ENCODE measurements around the gene ARFIP1.

Gene ARFIP1

DNA sequence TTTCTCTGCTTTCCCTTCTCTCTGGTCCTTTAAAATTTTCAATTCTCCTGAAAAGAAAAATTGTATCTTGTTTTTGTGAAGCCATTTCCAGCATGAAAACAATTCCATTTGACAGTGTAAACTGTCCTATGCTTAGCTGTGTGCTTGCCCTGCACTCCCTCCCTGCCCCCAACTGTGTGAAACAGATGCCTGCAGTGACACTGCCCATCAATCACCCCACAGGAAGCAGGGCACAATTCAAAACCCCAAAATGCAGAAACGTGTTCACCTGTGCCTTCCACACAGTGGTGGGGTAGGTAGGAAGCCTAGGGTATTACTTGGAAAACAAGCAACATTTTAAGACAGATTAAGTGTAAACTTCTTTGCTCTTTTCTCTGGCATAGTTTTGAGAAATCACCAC lies 150.1 kb downstream of the ARFIP1 start:
- no peaks in the 10 kb centered on the region for H3K27me3 ChIP-seq (ENCODE audit: low read depth, low read length)
- no peak overlapping the region for H3K27ac ChIP-seq (ENCODE audit: low read length)
- no peaks in the 10 kb centered on the region for H3K9me3 ChIP-seq (ENCODE audit: control insufficient read depth in 1 of 2, low read length in 2 of 2)
- H3K36me3 ChIP-seq (ENCODE audit: control insufficient read depth in 1 of 2, insufficient read depth in 2 of 2, low read length in 2 of 2) = no peaks in the 10 kb centered on the region
- no peaks in the 10 kb centered on the region for H3K4me1 ChIP-seq (ENCODE audit: control insufficient read depth in 1 of 2, insufficient read depth in 2 of 2, low read length in 2 of 2)
- H3K4me3 ChIP-seq (ENCODE audit: low read depth in 1 of 2, low read length in 2 of 2) = no peak overlapping the region

DNA sequence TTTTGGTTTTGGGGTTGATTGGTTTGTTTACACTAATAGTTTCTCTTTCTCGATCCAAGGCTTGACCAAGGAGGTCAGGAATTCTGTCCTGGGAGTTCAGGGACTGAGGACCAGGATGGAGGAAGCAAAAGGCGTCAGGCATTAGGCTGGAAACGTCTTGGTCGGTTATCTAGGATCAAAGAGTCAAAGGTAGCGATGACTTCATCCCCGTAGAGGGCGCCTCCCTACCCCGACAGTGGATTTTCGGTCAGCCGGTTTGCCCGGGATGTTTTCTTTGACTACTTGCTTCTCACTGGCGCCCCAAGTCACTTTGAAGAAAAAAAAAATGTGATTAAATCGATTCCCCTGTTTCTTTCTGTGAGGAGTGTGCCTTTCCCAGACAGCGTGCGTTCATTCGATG lies 155.4 kb downstream of the ARFIP1 start:
- no peak overlapping the region for H3K27ac ChIP-seq (ENCODE audit: low read length)
- no peaks in the 10 kb centered on the region for H3K36me3 ChIP-seq (ENCODE audit: control insufficient read depth in 1 of 2, insufficient read depth in 2 of 2, low read length in 2 of 2)
- no peaks in the 10 kb centered on the region for H3K27me3 ChIP-seq (ENCODE audit: low read depth, low read length)
- H3K9me3 ChIP-seq (ENCODE audit: control insufficient read depth in 1 of 2, low read length in 2 of 2) = no peaks in the 10 kb centered on the region
- peaks cover 0 to 28% of the 10 kb centered on the region in 2 donors for H3K4me1 ChIP-seq (ENCODE audit: control insufficient read depth in 1 of 2, insufficient read depth in 2 of 2, low read length in 2 of 2)
- no peak overlapping the region for H3K4me3 ChIP-seq (ENCODE audit: low read depth in 1 of 2, low read length in 2 of 2)

DNA sequence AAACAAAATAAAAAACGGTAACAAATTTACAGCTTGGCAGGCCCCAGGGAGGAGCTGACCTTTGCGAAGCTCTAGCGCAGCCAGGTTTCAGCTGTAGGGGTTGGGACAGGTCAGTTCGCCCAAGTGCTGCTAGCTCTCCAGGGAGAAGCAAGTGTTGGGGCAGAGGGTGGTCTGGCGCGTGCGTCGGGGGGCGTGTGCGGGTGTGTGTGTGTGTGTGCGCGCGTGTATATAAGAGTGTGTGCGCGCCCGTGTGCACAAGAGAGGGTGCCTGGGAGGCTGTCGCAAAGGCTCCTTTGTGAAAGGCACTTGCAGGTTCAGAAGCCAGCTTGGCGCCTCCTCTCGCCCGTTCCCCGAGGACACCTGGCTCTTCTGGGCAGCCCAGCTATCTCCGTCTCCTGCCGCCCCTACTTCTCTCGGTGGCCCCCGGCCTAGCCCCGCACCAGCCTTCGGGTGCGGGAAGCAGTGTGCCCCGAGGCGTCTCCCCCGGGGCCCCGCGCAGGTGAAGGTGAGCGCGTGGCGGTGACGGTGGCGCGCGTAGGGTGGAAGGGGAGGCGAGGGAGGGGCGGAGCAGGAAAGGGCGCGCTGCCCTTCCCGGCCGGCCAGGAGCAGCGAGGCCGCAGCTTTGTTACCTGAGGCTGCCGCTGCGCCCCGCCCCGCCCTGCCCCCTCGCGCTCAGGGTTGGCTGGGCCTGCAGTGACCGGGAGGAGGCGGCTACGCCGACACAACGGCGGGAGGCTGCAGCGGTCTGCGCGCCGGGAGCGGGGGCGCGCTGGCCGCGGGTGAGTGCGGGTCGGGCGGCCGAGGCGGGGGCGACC lies 156.1 kb downstream of the ARFIP1 start, which contains the start of gene FHDC1:
FHDC1 (plus strand) TSS at position 693 of the 815 bp plus-strand sequence. CDS start 6,735 bp downstream, outside the sequence.
- Histone ChIP-seq H3K4me1 (ENCODE audit: control insufficient read depth in 1 of 2, insufficient read depth in 2 of 2, low read length in 2 of 2) (peaks cover 0 to 28% of the 10 kb centered on the region in 2 donors), H3K27ac (ENCODE audit: low read length) (no peak within 1 kb of the TSS), H3K27me3 (ENCODE audit: low read depth, low read length) (no peaks in the 10 kb centered on the region)

DNA sequence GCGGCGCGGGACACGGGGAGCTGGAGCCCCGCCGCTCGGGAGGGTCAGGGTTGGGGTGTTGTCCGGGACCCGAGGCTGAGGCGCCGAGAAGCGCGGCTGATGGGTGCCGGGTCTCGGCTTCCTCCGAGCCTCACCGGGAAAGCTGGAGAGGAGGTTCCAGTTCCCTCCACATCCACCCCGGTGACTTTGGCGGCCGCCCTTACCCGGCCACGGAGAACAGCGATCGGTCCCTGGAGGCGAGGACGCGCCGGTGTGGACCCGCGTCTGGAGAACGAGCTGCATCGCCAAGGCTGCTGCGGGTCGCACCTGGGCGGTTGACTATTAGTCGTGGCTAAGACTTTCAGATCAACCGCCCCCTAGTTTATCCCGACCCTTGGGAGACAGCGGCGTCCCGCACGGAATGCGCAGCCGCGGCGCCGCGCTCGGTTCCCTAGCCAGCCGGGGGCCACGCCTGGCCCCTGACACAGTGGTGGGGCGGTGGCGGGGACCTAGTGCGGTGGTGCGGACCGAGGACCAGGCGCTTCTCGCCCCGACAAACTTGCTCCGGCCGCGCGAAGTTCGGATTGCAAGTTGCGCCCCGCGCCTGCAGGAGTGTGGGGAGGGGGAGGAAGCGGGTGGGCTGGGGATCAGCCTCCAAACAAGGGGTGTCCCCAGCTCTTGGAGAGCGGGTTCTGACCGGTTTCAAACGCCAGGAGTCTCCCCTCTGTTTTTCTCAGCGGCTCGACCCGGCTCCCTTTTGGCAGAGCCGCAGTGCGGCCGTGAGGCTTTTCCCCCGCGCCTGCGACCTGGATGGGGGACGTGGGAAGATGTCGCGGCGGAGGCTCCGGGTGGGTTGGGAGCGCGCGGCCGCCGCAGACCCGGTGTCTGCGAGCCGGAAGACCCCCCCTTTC lies 156.9 kb downstream of the ARFIP1 start:
- Histone ChIP-seq H3K36me3 (ENCODE audit: control insufficient read depth in 1 of 2, insufficient read depth in 2 of 2, low read length in 2 of 2) (no peaks in the 10 kb centered on the region), H3K4me1 (ENCODE audit: control insufficient read depth in 1 of 2, insufficient read depth in 2 of 2, low read length in 2 of 2) (peaks cover 0 to 28% of the 10 kb centered on the region in 2 donors), H3K4me3 (ENCODE audit: low read depth in 1 of 2, low read length in 2 of 2) (peak overlapping the region; percentile 63 to 91), H3K27ac (ENCODE audit: low read length) (no peak overlapping the region), H3K27me3 (ENCODE audit: low read depth, low read length) (no peaks in the 10 kb centered on the region), H3K9me3 (ENCODE audit: control insufficient read depth in 1 of 2, low read length in 2 of 2) (no peaks in the 10 kb centered on the region)

More for the DNA sequence above, 156.1 kb downstream of the ARFIP1 start, which contains the start of gene FHDC1:
- Histone ChIP-seq H3K36me3 (ENCODE audit: control insufficient read depth in 1 of 2, insufficient read depth in 2 of 2, low read length in 2 of 2) (no peaks in the 10 kb centered on the region), H3K9me3 (ENCODE audit: control insufficient read depth in 1 of 2, low read length in 2 of 2) (no peaks in the 10 kb centered on the region), H3K4me3 (ENCODE audit: low read depth in 1 of 2, low read length in 2 of 2) (peak within 1 kb of the TSS; percentile 63 to 91)

DNA sequence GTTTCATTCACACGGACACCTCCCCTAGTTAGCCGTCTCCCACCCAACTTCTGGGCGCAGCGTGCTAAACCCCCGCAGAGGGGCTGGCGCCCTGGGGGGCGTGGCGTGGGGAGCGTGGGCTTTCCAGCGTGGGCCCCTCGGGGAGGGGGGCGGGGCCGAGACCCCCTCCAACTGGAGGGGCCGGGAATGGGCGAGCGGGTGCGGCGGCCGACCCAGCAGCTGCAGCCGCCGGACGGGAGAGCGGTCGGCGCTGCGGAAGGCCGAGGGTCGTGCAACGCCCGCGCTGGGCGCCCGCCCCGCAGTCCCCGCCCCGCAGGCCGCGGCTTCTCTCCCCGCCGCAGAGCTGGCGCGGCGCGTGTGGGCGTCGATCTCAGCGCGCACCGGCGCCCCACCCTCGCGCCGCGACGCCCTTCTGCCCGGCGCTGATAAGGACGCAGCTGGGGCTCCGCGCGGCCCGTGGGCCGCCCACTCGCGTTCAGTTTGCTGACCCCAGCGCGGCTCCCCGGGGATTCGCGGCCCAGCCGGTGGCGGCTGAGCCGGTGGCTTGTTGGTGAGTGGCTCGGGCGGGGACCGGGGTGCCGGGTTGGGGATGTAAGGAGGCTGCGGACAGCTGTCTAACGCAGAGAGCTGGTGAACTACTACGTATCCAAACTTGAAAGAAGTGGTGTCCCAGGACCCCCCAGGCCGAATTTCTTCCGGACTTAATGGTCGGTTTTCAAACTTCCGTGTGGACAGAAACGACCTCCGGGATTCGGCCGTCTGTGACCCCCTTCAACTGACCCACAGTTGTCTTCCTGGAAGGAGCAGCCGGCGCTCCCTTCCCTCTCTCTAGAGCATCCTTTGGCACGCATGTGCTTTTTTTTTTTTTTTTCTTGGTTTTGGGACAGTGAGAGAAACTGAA lies 157.8 kb downstream of the ARFIP1 start:
- no peaks in the 10 kb centered on the region for H3K27me3 ChIP-seq (ENCODE audit: low read depth, low read length)
- no peaks in the 10 kb centered on the region for H3K9me3 ChIP-seq (ENCODE audit: control insufficient read depth in 1 of 2, low read length in 2 of 2)
- peaks cover 0 to 28% of the 10 kb centered on the region in 2 donors for H3K4me1 ChIP-seq (ENCODE audit: control insufficient read depth in 1 of 2, insufficient read depth in 2 of 2, low read length in 2 of 2)
- peak overlapping the region; percentile 65 to 91 for H3K4me3 ChIP-seq (ENCODE audit: low read depth in 1 of 2, low read length in 2 of 2)
- no peak overlapping the region for H3K27ac ChIP-seq (ENCODE audit: low read length)
- no peaks in the 10 kb centered on the region for H3K36me3 ChIP-seq (ENCODE audit: control insufficient read depth in 1 of 2, insufficient read depth in 2 of 2, low read length in 2 of 2)

DNA sequence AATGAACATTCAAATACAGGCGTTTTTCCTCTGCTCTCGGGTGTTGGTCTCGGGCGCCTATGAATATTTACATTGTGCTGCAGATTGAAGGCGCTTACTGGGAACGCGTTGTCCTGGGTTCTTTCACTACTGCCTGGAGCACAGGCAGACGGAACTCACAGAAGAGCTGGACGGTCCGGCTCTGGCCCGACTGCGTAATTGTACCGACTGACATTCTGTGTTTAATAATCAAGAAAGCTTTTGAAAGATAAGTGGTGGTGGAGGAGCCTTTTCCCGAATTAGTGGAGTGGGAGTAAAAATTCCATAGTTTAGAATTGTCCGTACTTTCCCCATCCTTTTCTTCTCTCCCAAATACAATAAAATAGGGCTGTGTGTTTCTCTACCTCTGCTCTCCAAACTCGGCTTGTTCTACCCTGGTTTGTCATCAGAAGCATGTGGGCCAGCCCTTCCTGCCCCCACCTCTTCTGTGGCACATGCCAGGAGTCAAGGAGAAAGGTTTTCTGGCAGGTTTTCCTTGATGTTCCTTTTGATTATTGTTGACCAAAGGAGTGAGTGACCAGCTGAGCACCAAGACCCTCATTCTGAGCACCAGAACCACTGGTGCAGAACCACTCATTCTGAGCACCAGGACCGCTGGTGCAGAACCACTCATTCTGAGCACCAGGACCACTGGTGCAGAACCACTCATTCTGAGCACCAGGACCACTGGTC lies 158.6 kb downstream of the ARFIP1 start:
- Histone ChIP-seq H3K27me3 (ENCODE audit: low read depth, low read length) (no peaks in the 10 kb centered on the region), H3K4me1 (ENCODE audit: control insufficient read depth in 1 of 2, insufficient read depth in 2 of 2, low read length in 2 of 2) (peaks cover 0 to 28% of the 10 kb centered on the region in 2 donors), H3K4me3 (ENCODE audit: low read depth in 1 of 2, low read length in 2 of 2) (peak overlapping the region; percentile 65 to 91), H3K27ac (ENCODE audit: low read length) (no peak overlapping the region), H3K9me3 (ENCODE audit: control insufficient read depth in 1 of 2, low read length in 2 of 2) (no peaks in the 10 kb centered on the region), H3K36me3 (ENCODE audit: control insufficient read depth in 1 of 2, insufficient read depth in 2 of 2, low read length in 2 of 2) (no peaks in the 10 kb centered on the region)

DNA sequence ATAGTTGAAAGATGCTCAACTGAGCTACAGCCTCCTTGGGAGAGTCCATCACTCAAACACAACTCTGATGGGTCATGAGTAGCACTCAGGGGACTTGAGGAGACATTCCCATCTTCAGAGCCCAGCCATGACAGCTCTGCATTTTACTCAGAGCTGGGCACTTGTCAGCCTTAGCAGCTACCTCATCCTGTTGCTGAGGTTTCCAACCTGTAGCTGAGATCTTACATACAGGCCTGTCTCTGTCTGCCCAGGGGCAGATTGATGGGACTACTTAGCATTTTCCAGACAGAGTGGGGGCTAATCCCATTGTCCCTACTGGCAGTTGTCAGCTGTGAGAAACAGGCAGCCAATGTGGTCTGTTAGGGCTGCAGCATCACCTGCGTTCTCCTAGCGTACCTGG lies 159.9 kb downstream of the ARFIP1 start:
- H3K27me3 ChIP-seq (ENCODE audit: low read depth, low read length) = no peaks in the 10 kb centered on the region
- no peak overlapping the region for H3K27ac ChIP-seq (ENCODE audit: low read length)
- no peak overlapping the region for H3K4me3 ChIP-seq (ENCODE audit: low read depth in 1 of 2, low read length in 2 of 2)

DNA sequence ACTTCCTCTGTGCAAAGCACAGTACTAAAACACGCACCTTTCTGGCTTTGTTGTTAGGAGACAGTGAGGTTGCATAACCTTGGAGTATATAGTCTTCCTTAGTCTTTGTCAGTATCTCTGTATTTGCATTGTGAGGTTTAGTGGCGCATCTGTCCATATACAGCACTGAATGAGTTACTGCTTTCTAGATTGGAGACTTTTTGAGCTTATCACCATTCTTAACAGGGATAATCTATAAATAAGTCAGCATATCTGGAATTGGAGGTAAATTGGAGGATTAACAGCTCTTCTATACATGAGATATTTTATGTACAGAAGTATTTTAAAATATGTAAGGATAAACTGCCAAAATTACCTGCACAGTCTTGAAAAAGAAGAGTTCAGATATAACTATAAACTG lies 160.7 kb downstream of the ARFIP1 start:
- H3K36me3 ChIP-seq (ENCODE audit: control insufficient read depth in 1 of 2, insufficient read depth in 2 of 2, low read length in 2 of 2) = no peaks in the 10 kb centered on the region
- H3K27ac ChIP-seq (ENCODE audit: low read length) = no peak overlapping the region
- no peaks in the 10 kb centered on the region for H3K27me3 ChIP-seq (ENCODE audit: low read depth, low read length)
- no peaks in the 10 kb centered on the region for H3K9me3 ChIP-seq (ENCODE audit: control insufficient read depth in 1 of 2, low read length in 2 of 2)
- no peak overlapping the region for H3K4me3 ChIP-seq (ENCODE audit: low read depth in 1 of 2, low read length in 2 of 2)
- H3K4me1 ChIP-seq (ENCODE audit: control insufficient read depth in 1 of 2, insufficient read depth in 2 of 2, low read length in 2 of 2) = peaks cover 0 to 27% of the 10 kb centered on the region in 2 donors

More for the DNA sequence above, 159.9 kb downstream of the ARFIP1 start:
- H3K36me3 ChIP-seq (ENCODE audit: control insufficient read depth in 1 of 2, insufficient read depth in 2 of 2, low read length in 2 of 2) = no peaks in the 10 kb centered on the region
- H3K9me3 ChIP-seq (ENCODE audit: control insufficient read depth in 1 of 2, low read length in 2 of 2) = no peaks in the 10 kb centered on the region
- H3K4me1 ChIP-seq (ENCODE audit: control insufficient read depth in 1 of 2, insufficient read depth in 2 of 2, low read length in 2 of 2) = peaks cover 0 to 28% of the 10 kb centered on the region in 2 donors

DNA sequence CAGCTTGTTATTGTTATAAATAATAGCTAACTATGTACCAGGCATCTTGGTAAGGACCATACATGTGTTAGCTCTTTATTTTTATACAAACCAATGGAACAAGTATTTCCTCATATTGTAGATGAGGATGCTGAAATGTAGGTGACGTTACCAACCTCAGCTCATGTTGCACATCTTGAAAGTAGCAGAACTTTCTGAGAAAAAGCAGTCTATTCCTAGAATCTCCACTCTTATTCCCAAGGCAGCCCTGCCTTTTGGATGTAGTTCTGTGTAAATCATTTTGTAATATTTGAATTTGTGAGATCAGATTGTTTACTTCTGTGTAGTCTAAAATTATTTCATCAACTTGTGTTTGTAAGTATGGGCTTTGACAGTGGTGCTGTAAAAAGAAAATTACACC lies 161.7 kb downstream of the ARFIP1 start:
- Histone ChIP-seq H3K27me3 (ENCODE audit: low read depth, low read length) (no peaks in the 10 kb centered on the region), H3K9me3 (ENCODE audit: control insufficient read depth in 1 of 2, low read length in 2 of 2) (no peaks in the 10 kb centered on the region), H3K27ac (ENCODE audit: low read length) (no peak overlapping the region), H3K36me3 (ENCODE audit: control insufficient read depth in 1 of 2, insufficient read depth in 2 of 2, low read length in 2 of 2) (no peaks in the 10 kb centered on the region), H3K4me3 (ENCODE audit: low read depth in 1 of 2, low read length in 2 of 2) (no peak overlapping the region), H3K4me1 (ENCODE audit: control insufficient read depth in 1 of 2, insufficient read depth in 2 of 2, low read length in 2 of 2) (peaks cover 0 to 19% of the 10 kb centered on the region in 2 donors)

DNA sequence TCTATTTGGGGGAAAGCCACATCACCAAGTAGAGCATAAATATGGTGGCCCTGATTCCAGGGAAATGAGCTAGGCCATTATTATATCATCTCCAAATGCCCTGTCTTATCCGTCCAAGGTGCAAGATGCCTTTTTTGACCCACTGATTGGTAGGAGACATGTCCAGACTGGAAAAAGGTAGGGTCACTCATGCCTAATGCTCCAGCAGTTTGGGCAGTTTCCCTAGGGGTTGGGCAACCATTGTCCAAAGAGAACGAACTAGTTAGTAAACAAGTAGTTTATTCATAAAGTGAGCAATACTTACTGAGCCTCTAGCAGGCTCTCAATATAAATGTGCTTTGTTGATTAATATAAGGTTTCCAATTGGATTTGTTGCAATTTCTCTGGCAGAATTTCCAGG lies 162.6 kb downstream of the ARFIP1 start:
- H3K27me3 ChIP-seq (ENCODE audit: low read depth, low read length) = no peaks in the 10 kb centered on the region
- H3K27ac ChIP-seq (ENCODE audit: low read length) = no peak overlapping the region
- H3K4me3 ChIP-seq (ENCODE audit: low read depth in 1 of 2, low read length in 2 of 2) = no peak overlapping the region
- no peaks in the 10 kb centered on the region for H3K9me3 ChIP-seq (ENCODE audit: control insufficient read depth in 1 of 2, low read length in 2 of 2)
- no peaks in the 10 kb centered on the region for H3K36me3 ChIP-seq (ENCODE audit: control insufficient read depth in 1 of 2, insufficient read depth in 2 of 2, low read length in 2 of 2)
- peaks cover 0 to 10% of the 10 kb centered on the region in 2 donors for H3K4me1 ChIP-seq (ENCODE audit: control insufficient read depth in 1 of 2, insufficient read depth in 2 of 2, low read length in 2 of 2)

All from muscle layer of duodenum (tissue), 2 donors.